Osteoblast (primary cell): ENCODE results near the gene PPP1R9A. TPM values are rescaled to one million over a fixed set of nuclear protein-coding genes. Genes with fewer than 3 reads are reported as not detected.

Experiments
- DNase-seq: peaks from one replicate; pipeline ENCODE4 v3.0.0; 2011; ENCODE audit warnings: low spot score, mixed read lengths; ENCODE audit not compliant: insufficient read length; ENCODE audit errors: missing footprints
- H2AFZ ChIP-seq: 2 replicates; pipeline ENCODE4 v1.6.0; 2011; ENCODE audit warnings: mild to moderate bottlenecking, low read length
- H3K27ac ChIP-seq: 2 replicates; pipeline ENCODE4 v1.5.1; 2011; ENCODE audit warnings: mild to moderate bottlenecking, low read depth, low read length, moderate library complexity
- H3K27me3 ChIP-seq: 2 replicates; pipeline ENCODE4 v1.6.0; 2012; ENCODE audit warnings: mild to moderate bottlenecking, control low read depth, inconsistent platforms, low read length, moderate library complexity; ENCODE audit not compliant: insufficient read depth
- H3K36me3 ChIP-seq: 2 replicates; pipeline ENCODE4 v1.5.1; 2011; ENCODE audit warnings: mild to moderate bottlenecking, low read length, control low read depth, moderate library complexity; ENCODE audit not compliant: insufficient read depth
- H3K4me1 ChIP-seq: 2 replicates; pipeline ENCODE4 v1.5.1; 2011; ENCODE audit warnings: mild to moderate bottlenecking, low read length, control low read depth, moderate library complexity; ENCODE audit not compliant: insufficient read depth
- H3K4me2 ChIP-seq: 2 replicates; pipeline ENCODE4 v1.6.0; 2011; ENCODE audit warnings: mild to moderate bottlenecking, low read length; ENCODE audit not compliant: insufficient read depth
- H3K4me3 ChIP-seq: fragments of 200-600 bp; sonication (generic); 3 replicates; pipeline ENCODE4 v1.5.1; 2012; ENCODE audit warnings: mild to moderate bottlenecking, low read length, inconsistent platforms; ENCODE audit not compliant: insufficient read depth
- H3K79me2 ChIP-seq: 2 replicates; pipeline ENCODE4 v1.6.0; 2012; ENCODE audit warnings: mild to moderate bottlenecking, low read length, control low read depth, inconsistent platforms; ENCODE audit not compliant: insufficient read depth
- H3K9me3 ChIP-seq: 2 replicates; pipeline ENCODE4 v1.5.1; 2011; ENCODE audit warnings: low read depth, low read length, control low read depth
- H4K20me1 ChIP-seq: 2 replicates; pipeline ENCODE4 v1.6.0; 2012; ENCODE audit warnings: mild to moderate bottlenecking, low read length, control low read depth; ENCODE audit not compliant: insufficient read depth
- total RNA-seq: library from RNA; depleted of rRNA; stranded (reverse); fragments of >200 nt; gene quantifications from 2 replicates; pipeline ENCODE4 v1.2.3, GENCODE V29; 2012
- TF ChIP-seq, protein P1 (sequence below): IDR thresholded peaks from 2 replicates; pipeline ENCODE4 v1.5.1; 2011; ENCODE audit warnings: mild to moderate bottlenecking, low read depth, low read length, moderate library complexity; ENCODE audit errors: extremely low read depth

PPP1R9A gene
- total RNA-seq, 1 donor = under 0.01 TPM

DNA sequence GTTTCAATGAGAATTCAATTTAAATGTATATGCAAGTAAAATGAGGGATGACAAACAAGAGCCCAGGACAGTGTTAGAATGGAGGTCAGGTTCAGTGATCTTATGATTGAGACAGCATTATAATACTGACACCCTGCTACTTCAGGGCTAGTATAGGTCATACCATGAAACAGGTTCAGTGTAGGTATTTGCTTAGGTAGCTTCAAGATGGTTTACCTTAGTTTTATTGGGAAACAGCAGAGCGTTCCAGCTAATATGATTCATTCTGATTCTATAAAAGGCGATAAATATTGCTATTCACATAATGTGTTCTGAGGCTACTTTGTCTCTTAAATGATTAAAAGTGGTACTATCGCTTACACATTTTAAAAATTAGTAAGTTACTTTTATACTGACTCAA lies 203.3 kb downstream of the PPP1R9A start:
- Histone ChIP-seq H3K27ac (no peak overlapping the region), H3K4me3 (no peak overlapping the region), H3K9me3 (no peaks in the 10 kb centered on the region), H2AFZ (no peak overlapping the region), H3K4me1 (no peaks in the 10 kb centered on the region), H3K36me3 (no peaks in the 10 kb centered on the region), H3K79me2 (no peaks in the 10 kb centered on the region), H4K20me1 (no peaks in the 10 kb centered on the region), H3K4me2 (no peak overlapping the region), H3K27me3 (no peaks in the 10 kb centered on the region)
- DNase-seq = no peak
- TF ChIP-seq, protein P1, sequence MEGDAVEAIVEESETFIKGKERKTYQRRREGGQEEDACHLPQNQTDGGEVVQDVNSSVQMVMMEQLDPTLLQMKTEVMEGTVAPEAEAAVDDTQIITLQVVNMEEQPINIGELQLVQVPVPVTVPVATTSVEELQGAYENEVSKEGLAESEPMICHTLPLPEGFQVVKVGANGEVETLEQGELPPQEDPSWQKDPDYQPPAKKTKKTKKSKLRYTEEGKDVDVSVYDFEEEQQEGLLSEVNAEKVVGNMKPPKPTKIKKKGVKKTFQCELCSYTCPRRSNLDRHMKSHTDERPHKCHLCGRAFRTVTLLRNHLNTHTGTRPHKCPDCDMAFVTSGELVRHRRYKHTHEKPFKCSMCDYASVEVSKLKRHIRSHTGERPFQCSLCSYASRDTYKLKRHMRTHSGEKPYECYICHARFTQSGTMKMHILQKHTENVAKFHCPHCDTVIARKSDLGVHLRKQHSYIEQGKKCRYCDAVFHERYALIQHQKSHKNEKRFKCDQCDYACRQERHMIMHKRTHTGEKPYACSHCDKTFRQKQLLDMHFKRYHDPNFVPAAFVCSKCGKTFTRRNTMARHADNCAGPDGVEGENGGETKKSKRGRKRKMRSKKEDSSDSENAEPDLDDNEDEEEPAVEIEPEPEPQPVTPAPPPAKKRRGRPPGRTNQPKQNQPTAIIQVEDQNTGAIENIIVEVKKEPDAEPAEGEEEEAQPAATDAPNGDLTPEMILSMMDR = no peak

DNA sequence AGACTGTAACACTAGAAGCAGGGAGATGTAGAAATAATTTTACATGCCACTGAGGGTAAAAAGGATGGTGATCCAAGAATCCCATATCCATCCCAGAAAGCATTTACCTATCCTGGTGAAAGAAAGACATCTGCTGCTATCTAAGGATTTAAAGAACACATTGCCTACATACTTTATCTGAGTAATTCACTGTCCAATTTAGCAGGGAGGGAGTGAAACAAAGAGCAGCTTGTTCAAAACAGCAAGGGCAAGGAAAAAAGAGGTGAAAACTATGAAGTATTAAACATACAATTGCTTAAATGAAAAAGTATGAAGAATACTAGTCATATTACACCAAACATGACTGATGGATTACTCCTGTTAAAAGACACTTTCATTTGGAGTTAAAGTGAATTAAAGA lies 206.2 kb downstream of the PPP1R9A start:
- no peaks in the 10 kb centered on the region for H3K36me3 ChIP-seq

DNA sequence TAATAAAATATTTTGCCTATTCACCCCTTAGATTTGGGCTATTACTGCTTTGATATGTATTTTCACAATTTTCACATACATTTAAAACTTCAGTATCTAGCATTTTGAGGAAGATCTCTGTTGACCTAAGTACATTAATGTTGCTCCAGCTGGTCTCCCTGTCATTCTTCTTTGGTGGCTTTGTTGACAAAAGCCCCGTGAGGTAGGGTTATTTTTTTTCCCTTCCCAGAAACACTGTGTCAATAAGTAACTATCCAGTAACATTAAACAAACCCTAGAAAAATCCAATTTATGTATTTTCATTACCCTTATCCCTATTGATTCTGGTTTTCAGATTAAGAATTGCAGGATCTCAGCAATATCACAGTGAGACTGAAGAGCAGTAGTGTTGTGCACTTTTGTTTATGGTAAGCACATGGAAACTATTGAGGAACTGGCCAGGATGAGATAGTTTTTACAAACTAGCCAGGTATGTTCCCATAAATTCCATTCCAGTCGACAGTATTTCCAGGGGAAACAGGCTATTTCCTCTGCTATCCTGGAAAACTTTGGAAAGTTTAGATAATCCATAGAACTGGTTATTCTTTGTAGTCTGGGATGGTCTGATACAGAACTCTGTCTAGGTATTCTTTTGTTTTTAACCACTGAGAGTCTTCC lies 218.8 kb downstream of the PPP1R9A start:
- H3K27ac ChIP-seq = no peak overlapping the region
- no peaks in the 10 kb centered on the region for H3K9me3 ChIP-seq
- H3K4me2 ChIP-seq = no peak overlapping the region
- H2AFZ ChIP-seq = no peak overlapping the region
- no peak for DNase-seq
- no peak overlapping the region for H3K4me3 ChIP-seq
- no peaks in the 10 kb centered on the region for H3K79me2 ChIP-seq
- H3K36me3 ChIP-seq = no peaks in the 10 kb centered on the region
- no peaks in the 10 kb centered on the region for H4K20me1 ChIP-seq
- no peaks in the 10 kb centered on the region for H3K4me1 ChIP-seq
- H3K27me3 ChIP-seq = no peaks in the 10 kb centered on the region
- TF ChIP-seq, protein P1 = no peak

More for the DNA sequence above, 206.2 kb downstream of the PPP1R9A start:
- H3K27ac ChIP-seq = no peak overlapping the region
- H3K79me2 ChIP-seq = no peaks in the 10 kb centered on the region
- H3K4me3 ChIP-seq = no peak overlapping the region
- no peaks in the 10 kb centered on the region for H3K27me3 ChIP-seq
- H3K4me2 ChIP-seq = no peak overlapping the region
- no peak for DNase-seq
- H3K9me3 ChIP-seq = no peaks in the 10 kb centered on the region
- no peaks in the 10 kb centered on the region for H3K4me1 ChIP-seq
- no peak overlapping the region for H2AFZ ChIP-seq
- H4K20me1 ChIP-seq = no peaks in the 10 kb centered on the region
- TF ChIP-seq, protein P1 = no peak

DNA sequence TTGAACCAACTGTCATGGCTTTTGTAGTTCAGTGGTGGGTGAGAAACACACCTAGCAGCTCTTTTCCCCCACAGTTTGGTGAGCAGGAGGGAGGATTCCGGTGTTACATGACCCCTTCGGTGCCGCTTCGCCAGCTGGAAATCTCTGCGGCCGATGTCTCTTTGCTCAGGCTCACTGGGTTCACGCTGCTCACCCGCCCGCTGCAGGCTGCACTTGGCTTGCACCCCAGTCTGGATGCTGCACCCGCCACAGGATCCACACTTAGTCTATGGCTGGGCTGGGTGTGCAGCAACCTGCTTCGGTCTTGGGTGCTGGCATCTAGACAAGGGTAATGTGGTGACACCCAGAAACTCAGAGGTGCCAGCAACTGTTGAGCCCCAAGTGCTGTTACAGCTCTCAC lies 225.1 kb downstream of the PPP1R9A start:
- no peaks in the 10 kb centered on the region for H3K4me1 ChIP-seq
- no peak overlapping the region for H3K4me3 ChIP-seq
- TF ChIP-seq, protein P1 = no peak
- no peaks in the 10 kb centered on the region for H4K20me1 ChIP-seq
- no peak overlapping the region for H2AFZ ChIP-seq
- H3K36me3 ChIP-seq = no peaks in the 10 kb centered on the region
- DNase-seq = no peak
- no peaks in the 10 kb centered on the region for H3K9me3 ChIP-seq
- H3K79me2 ChIP-seq = no peaks in the 10 kb centered on the region
- H3K27ac ChIP-seq = no peak overlapping the region
- no peak overlapping the region for H3K4me2 ChIP-seq
- no peaks in the 10 kb centered on the region for H3K27me3 ChIP-seq
